LoVo (cell line): ENCODE measurements around the gene NTN3.
A peak's percentile ranks its signal among the peaks of the same experiment; 100 is the strongest.

Experiments used
- DNase-seq: peaks from one replicate; pipeline ENCODE4 v3.0.0-alpha.2; 2016; ENCODE audit warnings: low spot score

NTN3 gene

DNA sequence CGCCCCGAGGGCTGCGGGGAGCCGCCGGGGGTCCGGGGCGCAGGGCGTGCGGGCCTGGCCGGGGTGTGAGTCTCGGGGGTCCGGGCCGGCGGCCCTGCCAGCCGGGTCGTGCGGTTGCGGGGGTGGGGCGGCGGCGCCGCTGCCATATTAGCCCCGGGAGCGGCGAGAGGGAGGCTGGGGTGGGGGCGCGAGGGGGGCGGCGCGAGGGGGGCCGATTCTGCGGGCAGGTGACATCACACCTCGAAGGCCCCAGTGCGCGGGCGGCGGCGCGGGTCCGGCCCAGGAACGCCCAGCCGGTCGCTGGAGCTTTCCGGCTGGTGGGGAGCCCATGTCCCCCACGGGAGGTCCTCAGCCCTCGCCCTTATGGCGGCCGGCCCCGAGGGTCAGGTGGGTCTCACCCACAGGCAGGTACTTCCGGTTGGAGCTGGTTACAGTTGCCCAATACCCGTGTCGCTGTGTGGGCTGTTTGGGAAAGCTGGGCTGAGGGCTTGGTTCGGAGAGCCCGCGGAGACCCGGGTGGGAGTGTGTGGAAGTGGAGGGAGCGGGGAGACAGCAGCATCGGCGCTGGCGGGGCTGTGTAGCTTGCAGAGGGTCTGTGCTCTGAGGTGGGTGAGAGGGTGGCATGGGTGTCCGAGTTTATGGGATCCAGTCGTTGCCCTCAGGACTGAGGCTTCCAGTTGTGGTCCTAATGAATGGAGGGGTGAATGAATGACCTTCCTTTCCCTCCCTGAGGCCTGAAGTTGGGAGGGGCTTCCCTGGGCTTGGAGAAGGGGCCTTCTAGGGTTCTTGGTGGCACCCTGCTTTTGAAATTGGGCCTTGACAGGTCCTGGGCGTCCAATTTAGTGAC is 43.5 kb downstream of the NTN3 start:
- DNase-seq, result no peak

DNA sequence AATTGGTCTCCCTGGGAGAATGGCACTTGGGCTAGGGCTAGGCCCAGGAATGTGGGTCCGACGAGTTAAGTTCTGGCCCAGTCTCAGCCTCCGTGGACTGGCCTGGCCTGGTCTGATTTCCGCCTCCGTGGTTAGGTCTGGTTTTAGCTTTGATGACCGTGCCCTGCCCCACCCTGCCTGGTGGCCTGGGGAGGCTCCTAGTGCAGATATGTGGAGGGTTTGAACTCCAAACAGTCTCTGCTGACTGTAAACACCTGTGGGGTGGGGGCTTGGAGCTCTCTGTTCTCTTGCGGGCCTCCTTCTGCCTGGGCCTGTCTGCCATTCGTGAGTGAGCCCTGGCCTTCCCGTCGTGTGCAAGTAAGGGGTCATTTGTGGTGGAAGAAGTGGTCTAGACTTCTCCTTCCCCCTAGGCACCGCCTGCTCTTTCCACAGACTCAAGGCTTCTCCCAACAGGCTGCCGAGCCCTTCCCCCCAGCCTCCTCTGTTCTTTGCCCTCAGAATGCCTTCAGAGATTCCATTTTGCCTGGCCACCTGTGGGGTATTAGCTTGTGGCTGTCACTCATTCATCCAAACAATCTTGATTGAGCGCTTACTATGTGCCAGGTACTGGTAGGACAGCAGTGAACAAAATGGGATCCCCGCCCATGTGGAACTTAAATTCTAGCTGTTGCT is 44.2 kb downstream of the NTN3 start:
- no peak for DNase-seq

DNA sequence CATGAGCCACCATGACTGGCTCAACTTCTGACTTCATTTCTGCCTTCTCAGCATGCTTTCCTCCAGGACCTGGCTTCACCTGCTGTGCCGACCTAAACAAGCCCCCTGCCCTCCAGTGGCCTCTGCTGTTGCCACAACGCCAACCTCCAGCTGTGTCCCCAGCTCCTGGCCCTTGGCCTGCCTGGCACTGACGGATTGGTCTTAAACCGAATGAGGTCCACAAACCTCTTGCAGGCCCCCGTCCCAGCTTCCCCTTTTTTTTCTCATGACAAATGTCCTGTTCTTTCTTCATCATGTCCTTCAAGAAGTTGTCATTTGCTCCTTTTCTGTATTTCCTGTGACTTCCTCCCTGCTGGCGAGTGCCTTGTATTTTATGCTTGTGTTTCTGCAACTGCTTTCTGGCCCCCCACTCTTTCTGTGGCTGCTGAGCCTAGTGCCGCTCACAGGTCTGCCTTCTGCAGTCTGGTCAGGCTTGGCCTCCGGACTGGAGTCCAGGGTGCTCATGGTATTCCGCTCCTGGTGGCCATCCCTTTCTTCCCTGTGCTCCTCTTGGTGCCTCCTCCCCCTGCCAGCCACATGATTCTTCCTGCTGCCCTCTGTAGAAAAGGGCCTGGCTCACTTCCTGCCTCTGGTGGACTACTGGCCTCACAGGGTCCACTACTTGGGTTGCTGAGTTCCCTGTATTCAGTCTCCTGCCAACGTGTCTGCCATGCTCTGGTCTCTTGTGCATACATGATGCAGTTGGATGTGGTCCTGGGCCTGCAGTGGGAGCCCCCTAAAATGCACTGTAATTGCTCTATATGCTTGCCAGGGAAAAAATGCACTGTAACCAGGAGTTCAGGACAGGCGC is 45.5 kb downstream of the NTN3 start:
- no peak for DNase-seq

GRCh38 chr16:2517954-2518605 is 47.0 kb downstream of the NTN3 start:
- DNase-seq, result no peak

DNA sequence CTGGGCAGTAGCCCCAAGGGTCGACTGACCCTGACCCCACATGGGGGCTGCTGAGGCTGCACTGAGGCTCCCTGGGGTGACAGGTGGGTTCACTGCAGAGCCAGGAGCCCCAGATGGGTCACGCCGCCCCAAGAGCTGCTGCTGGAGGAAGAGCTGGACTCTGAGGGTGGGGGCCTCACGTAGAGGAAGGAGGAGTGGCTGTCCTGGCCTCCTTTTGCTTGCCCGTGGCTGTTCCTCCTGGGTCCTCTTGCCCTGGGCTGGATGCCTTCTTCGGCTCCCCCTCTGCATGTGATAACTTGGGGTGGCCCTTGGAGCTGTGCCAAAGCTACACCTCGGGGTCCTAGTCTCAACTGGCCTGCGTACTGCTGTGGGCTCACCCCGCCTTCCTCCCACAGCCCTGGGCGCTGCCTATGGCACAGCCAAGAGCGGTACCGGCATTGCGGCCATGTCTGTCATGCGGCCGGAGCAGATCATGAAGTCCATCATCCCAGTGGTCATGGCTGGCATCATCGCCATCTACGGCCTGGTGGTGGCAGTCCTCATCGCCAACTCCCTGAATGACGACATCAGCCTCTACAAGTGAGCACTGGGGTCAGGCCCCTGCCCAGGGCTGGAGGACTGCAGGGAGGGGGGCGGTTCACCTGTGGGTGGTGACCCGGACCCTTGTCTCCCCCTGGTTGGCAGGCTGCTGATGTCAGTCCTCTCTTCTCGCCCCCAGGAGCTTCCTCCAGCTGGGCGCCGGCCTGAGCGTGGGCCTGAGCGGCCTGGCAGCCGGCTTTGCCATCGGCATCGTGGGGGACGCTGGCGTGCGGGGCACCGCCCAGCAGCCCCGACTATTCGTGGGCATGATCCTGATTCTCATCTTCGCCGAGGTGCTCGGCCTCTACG is 48.0 kb downstream of the NTN3 start:
- no peak for DNase-seq

DNA sequence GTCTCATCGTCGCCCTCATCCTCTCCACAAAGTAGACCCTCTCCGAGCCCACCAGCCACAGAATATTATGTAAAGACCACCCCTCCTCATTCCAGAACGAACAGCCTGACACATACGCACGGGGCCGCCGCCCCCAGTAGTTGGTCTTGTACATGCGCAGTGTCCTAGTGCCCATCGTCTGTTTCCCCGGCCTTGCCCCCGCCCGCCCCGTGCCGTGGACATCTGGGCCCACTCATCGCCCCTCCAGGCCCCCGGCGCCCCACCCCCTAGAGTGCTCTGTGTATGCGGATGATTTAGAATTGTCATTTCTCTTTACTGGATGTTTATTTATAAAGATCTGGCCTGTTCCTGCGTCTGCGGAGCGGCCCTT is 48.6 kb downstream of the NTN3 start:
- DNase-seq, result no peak

DNA sequence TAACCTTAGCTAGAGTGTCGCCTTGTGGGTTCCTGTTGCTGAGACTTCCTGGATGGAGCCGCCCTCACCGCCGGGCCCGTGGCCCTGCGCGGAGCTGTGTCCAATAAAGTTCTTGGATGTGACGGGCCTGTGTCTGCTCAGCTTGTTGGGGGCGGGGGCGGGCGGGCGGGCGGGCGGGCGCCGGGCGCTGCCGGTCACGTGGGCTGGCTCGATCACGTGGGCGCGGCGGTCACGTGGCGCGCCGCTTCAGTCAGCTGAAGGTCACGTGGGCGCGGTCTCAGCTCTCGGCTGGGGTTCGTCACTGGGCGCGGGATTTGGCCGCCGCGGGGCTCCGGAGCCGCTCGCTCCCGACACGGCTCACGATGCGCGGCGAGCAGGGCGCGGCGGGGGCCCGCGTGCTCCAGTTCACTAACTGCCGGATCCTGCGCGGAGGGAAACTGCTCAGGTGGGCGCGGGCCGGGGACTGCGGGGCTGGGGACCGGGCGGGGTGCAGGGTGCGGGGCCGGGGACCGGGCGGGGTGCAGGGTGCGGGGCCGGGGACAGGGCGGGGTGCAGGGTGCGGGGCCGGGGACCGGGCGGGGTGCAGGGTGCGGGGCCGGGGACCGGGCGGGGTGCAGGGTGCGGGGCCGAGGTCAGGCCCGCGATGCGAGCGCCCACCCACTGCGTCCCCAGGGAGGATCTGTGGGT is 49.1 kb downstream of the NTN3 start, which contains the start of gene AMDHD2:
Gene AMDHD2 (plus strand): TSS at position 275 of the 687 bp plus-strand sequence. CDS start 88 bp downstream, at position 363.
- DNase-seq, result peak; percentile 86

GRCh38 chr16:2520784-2521531 is 49.9 kb downstream of the NTN3 start:
- DNase-seq, result no peak
